Right cardiac atrium (tissue), 5 donors: ENCODE results near the gene PPP1R11. TPM values are rescaled to one million over a fixed set of nuclear protein-coding genes. Genes with fewer than 3 reads are reported as not detected.

Experiments used
- ATAC-seq, 2 donors: fragments of 200-7000 bp; cut with Tn5 transposase; one replicate each; pipeline versions ENCODE4 v1.8.0 to v1.9.1; 2020; ENCODE audit warnings: moderate library complexity in 2 of 2, mild to moderate bottlenecking in 1 of 2
- DNase-seq, 3 donors: peaks; one replicate each; pipeline ENCODE4 v3.0.0-alpha.2; 2020
- H3K27ac ChIP-seq: one replicate; pipeline ENCODE4 v1.5.1; 2013; ENCODE audit warnings: mild to moderate bottlenecking, low read length, control low read depth, moderate library complexity
- H3K27me3 ChIP-seq: one replicate; pipeline ENCODE4 v1.6.1; 2013; ENCODE audit not compliant: control insufficient read depth, insufficient read depth
- H3K4me1 ChIP-seq: one replicate; pipeline ENCODE4 v1.6.1; 2013; ENCODE audit warnings: low read length; ENCODE audit not compliant: control insufficient read depth, insufficient read depth
- H3K4me3 ChIP-seq: one replicate; pipeline ENCODE4 v1.5.1; 2013; ENCODE audit warnings: low read length, control low read depth
- H3K9me3 ChIP-seq: one replicate; pipeline ENCODE4 v1.6.1; 2013; ENCODE audit warnings: low read length; ENCODE audit not compliant: control insufficient read depth
- WGBS: extraction: QIAGEN DNeasy Blood & Tissue Kit; methylation state at CpG from one replicate; pipeline ENCODE4 v1.1.7; 2013; 5-methylcytosine and 5-hydroxymethylcytosine counted together
- intact Hi-C, 4 donors: fragments of 100-400 bp; cut with DNase I; formaldehyde crosslinking; loops; one replicate each; pipeline versions ENCODE4 v1.11.0 to v1.14.0; 2022 to 2023
- polyA plus RNA-seq: library from polyadenylated mRNA; stranded (reverse); fragments of 200-250 nt; gene quantifications from one replicate; pipeline ENCODE4 v1.2.3, GENCODE V29; 2013
- total RNA-seq, 4 donors: library from RNA; stranded (reverse); fragmentation: NEBNext Ultra II Directional; extraction: Animal tissue kit (Norgen Biotek cat#: 25700); gene quantifications; one replicate each; pipeline ENCODE4 v1.2.1, GENCODE V29; 2021
- donor health status: healthy with polysubstance abuse.
- donor health status: DM: no; HTN: yes; CAD: no.
- donor health status: DM: no; HTN: no; CAD: no.
- donor health status: DM: no; HTN: yes; CAD: no; lungs with severe emphysema.
- donor health status: DM: yes; HTN: yes; CAD: no.

The PPP1R11 gene
- total and polyA plus RNA-seq, 5 donors: 50.3 to 59.3 (median 51.0) TPM

- intact Hi-C loops: no loop called here
- no peak for ATAC-seq
- Histone ChIP-seq H3K27ac (no peak overlapping the region), H3K27me3 (no peaks in the 10 kb centered on the region), H3K9me3 (no peaks in the 10 kb centered on the region), H3K4me1 (peaks cover 2% of the 10 kb centered on the region), H3K4me3 (no peak overlapping the region)
- 69% methylated on average over 4 of the region's 4 CpGs for WGBS
- no peak for DNase-seq
These were observed 31.1 kb downstream of the PPP1R11 start for GRCh38 chr6:30097902-30098768.

GRCh38 chr6:30100154-30100553, 33.2 kb downstream of the PPP1R11 start:
- 28% methylated on average over 8 of the region's 8 CpGs for WGBS
- Histone ChIP-seq H3K27me3 (no peaks in the 10 kb centered on the region), H3K9me3 (no peaks in the 10 kb centered on the region), H3K27ac (no peak overlapping the region), H3K4me1 (peaks cover 2% of the 10 kb centered on the region), H3K4me3 (peak overlapping the region; percentile 57)
- ATAC-seq (no peak), DNase-seq (no peak)
- intact Hi-C loops: loop anchor here in 1 of 4 donors (5.0 kb wide), 1 partner anchor 33 kb away; the partner anchor contains the start of gene PPP1R11

GRCh38 chr6:30100585-30101443, 33.8 kb downstream of the PPP1R11 start:
- DNase-seq (peak; percentile 44 to 74 (median 60)), ATAC-seq (peak; percentile 51 to 65)
- Histone ChIP-seq H3K4me3 (peak overlapping the region; percentile 57), H3K27me3 (no peaks in the 10 kb centered on the region), H3K27ac (peak overlapping the region; percentile 8), H3K9me3 (no peaks in the 10 kb centered on the region), H3K4me1 (peaks cover 2% of the 10 kb centered on the region)
- 3% methylated on average over 47 of the region's 47 CpGs for WGBS
- intact Hi-C loops: loop anchor here in 1 of 4 donors (5.0 kb wide), 1 partner anchor 34 kb away; the partner anchor contains the start of gene PPP1R11

GRCh38 chr6:30101444-30102413, 34.7 kb downstream of the PPP1R11 start:
- intact Hi-C loops: loop anchor here in 1 of 4 donors (2.0 to 5.0 kb wide), 2 partner anchors 29 to 34 kb away; partner anchors contain the start of gene PPP1R11
- 2% methylated on average over 51 of the region's 51 CpGs for WGBS
- Histone ChIP-seq H3K4me1 (peaks cover 2% of the 10 kb centered on the region), H3K9me3 (no peaks in the 10 kb centered on the region), H3K4me3 (peak overlapping the region; percentile 57), H3K27me3 (no peaks in the 10 kb centered on the region), H3K27ac (peak overlapping the region; percentile 40)
- DNase-seq (peak; percentile 94 to 98 (median 96)), ATAC-seq (peak; percentile 97)

- Histone ChIP-seq H3K4me1 (peaks cover 2% of the 10 kb centered on the region), H3K9me3 (no peaks in the 10 kb centered on the region), H3K4me3 (peak overlapping the region; percentile 57), H3K27me3 (no peaks in the 10 kb centered on the region), H3K27ac (peak overlapping the region; percentile 47)
- ATAC-seq: peak; percentile 5 to 17
- DNase-seq: no peak
- 45% methylated on average over 15 of the region's 15 CpGs for WGBS
- intact Hi-C loops: loop anchor here in 1 of 4 donors (2.0 to 5.0 kb wide), 2 partner anchors 28 to 35 kb away; partner anchors contain the start of gene PPP1R11
These were observed 35.5 kb downstream of the PPP1R11 start for GRCh38 chr6:30102414-30102969.

GRCh38 chr6:30102970-30103871, 36.2 kb downstream of the PPP1R11 start:
- Histone ChIP-seq H3K4me1 (peaks cover 2% of the 10 kb centered on the region), H3K27me3 (no peaks in the 10 kb centered on the region), H3K9me3 (no peaks in the 10 kb centered on the region), H3K27ac (peak overlapping the region; percentile 47), H3K4me3 (peak overlapping the region; percentile 49)
- DNase-seq: peak; percentile 80 to 93 (median 91)
- WGBS: 4% methylated on average over 36 of the region's 36 CpGs
- peak; percentile 81 to 83 for ATAC-seq
- intact Hi-C loops: loop anchor here in 1 of 4 donors (2.0 to 5.0 kb wide), 2 partner anchors 28 to 36 kb away; partner anchors contain the start of gene PPP1R11

GRCh38 chr6:30103872-30104179, 36.8 kb downstream of the PPP1R11 start:
- no peaks in the 10 kb centered on the region for H3K9me3 ChIP-seq
- ATAC-seq (no peak), DNase-seq (no peak)
- H3K4me1 ChIP-seq: peaks cover 2% of the 10 kb centered on the region
- intact Hi-C loops: loop anchor here in 1 of 4 donors (2.0 to 5.0 kb wide), 2 partner anchors 27 to 37 kb away; partner anchors contain the start of gene PPP1R11
- 45% methylated on average over 3 of the region's 3 CpGs for WGBS
- H3K27ac ChIP-seq: no peak overlapping the region
- H3K27me3 ChIP-seq: no peaks in the 10 kb centered on the region
- H3K4me3 ChIP-seq: peak overlapping the region; percentile 49

- Histone ChIP-seq H3K4me3 (no peak overlapping the region), H3K27ac (no peak overlapping the region), H3K27me3 (no peaks in the 10 kb centered on the region), H3K4me1 (peaks cover 2% of the 10 kb centered on the region), H3K9me3 (no peaks in the 10 kb centered on the region)
- no peak for ATAC-seq
- DNase-seq: no peak
- 86% methylated on average over 2 of the region's 2 CpGs for WGBS
- intact Hi-C loops: loop anchor here in 1 of 4 donors (5.0 kb wide), 1 partner anchor 37 kb away; the partner anchor contains the start of gene PPP1R11
These were observed 37.7 kb downstream of the PPP1R11 start for GRCh38 chr6:30104661-30105060.

- DNase-seq (no peak), ATAC-seq (no peak)
- WGBS: 30% methylated on average over 27 of the region's 27 CpGs
- intact Hi-C loops: no loop called here
- Histone ChIP-seq H3K27me3 (peaks cover 2% of the 10 kb centered on the region), H3K27ac (no peak overlapping the region), H3K9me3 (no peaks in the 10 kb centered on the region), H3K4me3 (no peak overlapping the region), H3K4me1 (no peaks in the 10 kb centered on the region)
These were observed 44.4 kb downstream of the PPP1R11 start for GRCh38 chr6:30111266-30111856.
